IPS DF 6.9 (cell line): ENCODE data around the gene CPAMD8.

Experiments used
- DNase-seq: peaks from one replicate; pipeline ENCODE4 v3.0.0-alpha.2; 2013; ENCODE audit warnings: low read depth, low spot score
- H3K27ac ChIP-seq: one replicate; pipeline ENCODE4 v1.5.1; 2013; ENCODE audit warnings: low read length, control low read depth
- H3K27me3 ChIP-seq: 2 replicates; pipeline ENCODE4 v1.6.1; 2013; ENCODE audit warnings: mild to moderate bottlenecking, low read length; ENCODE audit not compliant: control insufficient read depth, insufficient read depth
- H3K36me3 ChIP-seq: 2 replicates; pipeline ENCODE4 v1.6.1; 2013; ENCODE audit warnings: low read length; ENCODE audit not compliant: control insufficient read depth, insufficient read depth
- H3K4me1 ChIP-seq: 2 replicates; pipeline ENCODE4 v1.6.1; 2013; ENCODE audit warnings: low read length; ENCODE audit not compliant: control insufficient read depth, insufficient read depth
- H3K4me3 ChIP-seq: 2 replicates; pipeline ENCODE4 v1.5.1; 2013; ENCODE audit warnings: mild to moderate bottlenecking, low read length
- H3K9me3 ChIP-seq: 2 replicates; pipeline ENCODE4 v1.6.1; 2013; ENCODE audit warnings: low read length, inconsistent platforms; ENCODE audit not compliant: control insufficient read depth, insufficient read depth
- WGBS: extraction: QIAGEN DNeasy Blood & Tissue Kit; methylation state at CpG from one replicate; pipeline ENCODE4 v1.1.7; 2013; ENCODE audit warnings: mixed read lengths, missing lambda C conversion rate; ENCODE audit not compliant: insufficient read length, insufficient coverage; 5-methylcytosine and 5-hydroxymethylcytosine counted together

CPAMD8 gene

DNA sequence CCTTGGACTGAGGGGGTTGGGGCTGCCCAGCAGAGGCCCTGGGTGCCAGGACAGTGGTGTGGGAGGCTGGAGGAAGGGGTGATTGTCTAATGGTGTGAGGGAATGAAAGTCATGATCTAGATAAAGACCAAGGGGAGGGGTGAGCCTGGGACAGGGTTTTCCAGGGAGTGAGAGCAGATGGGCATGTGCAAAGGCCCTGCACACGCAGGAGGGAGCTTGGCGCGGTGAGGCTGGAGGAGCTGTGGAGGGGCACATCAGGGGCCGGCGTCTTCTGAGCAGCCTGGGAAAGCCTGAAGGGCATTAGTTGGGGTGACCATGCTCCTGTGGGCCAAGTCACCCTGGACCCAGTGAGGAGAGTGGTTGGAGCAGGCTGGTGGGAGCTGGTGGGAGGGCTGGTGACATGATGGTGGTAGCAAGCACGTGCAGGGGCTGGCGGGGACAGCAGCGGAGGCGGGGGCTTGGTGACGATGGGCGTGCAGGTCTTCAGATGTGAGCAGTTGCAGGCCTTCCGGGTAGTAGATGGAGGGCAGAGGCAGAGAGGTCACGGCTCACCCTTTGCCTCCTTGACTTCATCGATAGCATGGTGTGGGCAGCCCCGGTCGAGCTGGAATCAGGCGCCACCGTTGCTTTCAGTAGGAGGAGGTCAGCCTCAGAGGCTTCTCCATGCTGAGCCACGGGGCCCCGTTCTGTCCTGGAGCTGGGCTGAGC is 158.0 kb downstream of the CPAMD8 start:
- Histone ChIP-seq H3K9me3 (no peaks in the 10 kb centered on the region), H3K4me3 (no peak overlapping the region), H3K36me3 (peaks cover 50% of the 10 kb centered on the region), H3K27ac (no peak overlapping the region), H3K27me3 (no peaks in the 10 kb centered on the region), H3K4me1 (no peaks in the 10 kb centered on the region)
- no CpG with 5 or more reads among the region's 20 CpGs for WGBS
- DNase-seq: no peak

DNA sequence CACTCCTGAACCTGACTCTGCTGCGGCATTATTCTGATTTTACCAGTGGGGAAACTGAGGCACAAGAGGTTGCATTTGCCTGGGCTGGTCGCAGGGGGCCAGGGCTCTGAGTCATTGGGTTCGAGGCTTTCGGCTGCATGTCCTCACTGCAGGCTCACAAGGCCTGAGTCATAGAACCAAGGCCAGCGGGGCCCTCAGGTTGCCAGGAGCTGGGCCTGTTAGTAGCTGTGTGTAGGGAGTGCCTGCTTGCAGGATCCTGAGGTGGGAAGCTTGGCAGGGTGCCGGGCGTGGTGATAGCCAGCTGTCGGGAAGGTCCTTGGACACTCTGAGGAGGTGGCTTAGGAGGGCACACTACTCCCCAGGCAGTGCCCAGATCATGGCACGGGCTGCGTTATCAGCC is 159.4 kb downstream of the CPAMD8 start:
- no peak for DNase-seq
- no peaks in the 10 kb centered on the region for H3K27me3 ChIP-seq
- H3K9me3 ChIP-seq: no peaks in the 10 kb centered on the region
- H3K36me3 ChIP-seq: peaks cover 54% of the 10 kb centered on the region
- H3K4me3 ChIP-seq: no peak overlapping the region
- WGBS: no CpG with 5 or more reads among the region's 10 CpGs
- H3K4me1 ChIP-seq: no peaks in the 10 kb centered on the region
- no peak overlapping the region for H3K27ac ChIP-seq

DNA sequence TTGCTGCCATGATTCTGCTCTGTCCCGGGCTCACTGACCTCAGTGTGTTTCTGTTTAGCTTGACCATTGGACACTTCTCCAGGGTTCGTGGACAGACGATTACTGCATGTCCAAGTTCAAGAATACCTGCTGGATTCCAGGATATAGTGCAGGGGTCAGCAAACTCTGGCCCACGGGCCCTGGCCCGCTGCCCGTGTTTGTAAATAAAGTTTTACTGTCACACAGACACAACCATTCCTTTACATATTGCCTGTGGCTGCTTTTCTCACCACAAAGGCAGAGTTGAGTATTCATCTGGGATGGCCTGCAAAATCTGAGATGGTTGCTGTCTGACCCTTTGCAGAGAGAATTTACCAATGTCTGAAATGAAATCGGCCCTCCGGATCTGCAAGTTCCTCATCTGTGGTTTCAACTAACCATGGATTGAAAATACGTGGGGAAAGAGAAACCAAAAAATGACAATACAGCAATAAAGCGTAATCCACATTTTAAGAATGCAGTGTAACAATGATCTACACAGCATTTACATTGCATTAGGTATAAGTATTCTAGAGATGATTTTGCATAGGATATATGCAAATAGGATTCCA is 163.7 kb downstream of the CPAMD8 start:
- H3K36me3 ChIP-seq: peaks cover 33% of the 10 kb centered on the region
- H3K27me3 ChIP-seq: no peaks in the 10 kb centered on the region
- H3K27ac ChIP-seq: no peak overlapping the region
- H3K4me3 ChIP-seq: no peak overlapping the region
- H3K9me3 ChIP-seq: no peaks in the 10 kb centered on the region
- no peak for DNase-seq
- WGBS: no CpG with 5 or more reads among the region's 10 CpGs
- no peaks in the 10 kb centered on the region for H3K4me1 ChIP-seq

DNA sequence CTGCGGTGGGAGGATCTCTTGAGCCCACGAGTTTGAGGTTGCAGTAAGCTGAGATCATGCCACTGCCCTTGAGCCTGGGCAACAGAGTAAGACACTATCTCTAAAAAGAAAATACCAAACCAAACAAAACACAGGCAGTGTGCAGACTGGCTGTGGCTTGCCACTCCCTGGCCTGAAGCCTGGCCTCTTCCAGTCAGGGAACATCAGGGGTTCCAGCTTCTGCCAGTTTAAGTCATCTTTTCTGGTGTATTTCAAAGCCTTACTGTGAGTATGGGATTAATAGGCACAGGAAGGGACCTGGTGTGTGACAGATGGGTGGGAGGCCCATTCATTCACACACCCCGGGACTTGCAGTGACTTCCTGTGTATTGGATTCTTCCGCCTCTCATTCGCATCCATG is 164.8 kb downstream of the CPAMD8 start:
- DNase-seq: no peak
- no peaks in the 10 kb centered on the region for H3K27me3 ChIP-seq
- no peaks in the 10 kb centered on the region for H3K4me1 ChIP-seq
- no CpG with 5 or more reads among the region's 5 CpGs for WGBS
- H3K9me3 ChIP-seq: no peaks in the 10 kb centered on the region
- H3K27ac ChIP-seq: no peak overlapping the region
- H3K4me3 ChIP-seq: no peak overlapping the region
- peaks cover 25% of the 10 kb centered on the region for H3K36me3 ChIP-seq

DNA sequence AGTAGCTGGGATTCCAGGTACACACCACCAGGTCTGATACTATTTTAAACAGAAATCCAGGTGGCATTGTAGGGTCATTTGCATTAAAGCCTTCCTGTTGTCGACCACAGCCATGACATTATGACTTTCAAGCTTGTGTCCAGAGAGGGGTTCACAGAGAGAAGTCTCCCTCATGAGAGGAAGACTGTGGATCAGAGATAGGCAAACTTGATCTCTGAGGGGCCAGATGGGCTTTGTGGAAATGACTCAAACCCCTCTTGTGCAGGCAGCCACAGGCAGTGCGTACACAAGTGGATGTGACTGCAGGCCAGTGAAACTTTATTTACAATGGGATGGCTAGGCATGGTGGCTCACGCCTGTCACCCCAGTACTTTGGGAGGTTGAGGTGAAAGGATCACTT is 165.6 kb downstream of the CPAMD8 start:
- H3K4me3 ChIP-seq: no peak overlapping the region
- no peaks in the 10 kb centered on the region for H3K4me1 ChIP-seq
- no CpG with 5 or more reads among the region's 3 CpGs for WGBS
- peaks cover 19% of the 10 kb centered on the region for H3K36me3 ChIP-seq
- no peak for DNase-seq
- no peaks in the 10 kb centered on the region for H3K27me3 ChIP-seq
- no peak overlapping the region for H3K27ac ChIP-seq
- no peaks in the 10 kb centered on the region for H3K9me3 ChIP-seq

DNA sequence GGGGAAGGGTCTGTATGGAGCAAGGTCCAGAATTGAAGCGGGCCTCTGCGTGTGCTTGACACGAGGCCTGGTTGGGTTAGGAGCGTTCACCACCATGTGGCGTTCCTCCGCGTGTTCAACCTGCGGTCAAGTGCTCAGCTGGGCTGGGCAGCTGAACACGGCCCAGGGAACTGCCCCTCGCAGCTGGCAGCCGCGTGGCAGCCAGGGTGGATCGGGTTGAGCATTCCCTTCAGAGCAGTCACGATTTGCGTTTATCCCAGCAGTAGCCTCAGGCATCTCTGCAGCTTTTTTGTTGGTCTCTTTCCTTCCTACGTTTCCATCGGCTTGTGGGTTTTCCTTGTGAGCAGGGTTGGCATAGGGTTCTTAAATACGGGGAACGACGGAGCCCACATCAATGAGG is 166.5 kb downstream of the CPAMD8 start:
- Histone ChIP-seq H3K9me3 (no peaks in the 10 kb centered on the region), H3K4me3 (no peak overlapping the region; the same call in 1 of the 2 replicates), H3K36me3 (peaks cover 12% of the 10 kb centered on the region), H3K27ac (no peak overlapping the region), H3K27me3 (no peaks in the 10 kb centered on the region), H3K4me1 (no peaks in the 10 kb centered on the region)
- no peak for DNase-seq
- no CpG with 5 or more reads among the region's 20 CpGs for WGBS

DNA sequence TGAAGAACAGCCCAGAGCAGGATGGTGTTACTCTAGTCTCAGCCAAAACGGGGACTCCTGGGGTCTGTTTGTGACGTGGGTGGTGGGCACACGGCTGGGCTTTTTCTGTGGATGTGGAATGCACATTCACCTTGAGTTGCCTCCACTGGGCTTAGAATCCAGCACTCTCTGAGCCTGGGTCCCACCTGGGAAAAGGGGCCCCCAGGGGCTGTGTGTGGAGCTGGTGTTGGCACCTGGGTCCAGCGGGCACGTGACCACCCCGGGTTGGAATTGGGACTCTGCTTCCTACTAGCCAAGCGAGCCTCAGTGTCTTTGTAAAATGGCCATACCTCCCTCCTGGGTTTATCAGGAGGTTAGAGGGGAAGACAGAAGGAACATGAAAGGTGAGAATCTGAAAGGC is 167.0 kb downstream of the CPAMD8 start:
- Histone ChIP-seq H3K27ac (no peak overlapping the region), H3K4me1 (no peaks in the 10 kb centered on the region), H3K4me3 (no peak overlapping the region), H3K9me3 (no peaks in the 10 kb centered on the region), H3K36me3 (peaks cover 11% of the 10 kb centered on the region), H3K27me3 (no peaks in the 10 kb centered on the region)
- no peak for DNase-seq
- WGBS: no CpG with 5 or more reads among the region's 7 CpGs

DNA sequence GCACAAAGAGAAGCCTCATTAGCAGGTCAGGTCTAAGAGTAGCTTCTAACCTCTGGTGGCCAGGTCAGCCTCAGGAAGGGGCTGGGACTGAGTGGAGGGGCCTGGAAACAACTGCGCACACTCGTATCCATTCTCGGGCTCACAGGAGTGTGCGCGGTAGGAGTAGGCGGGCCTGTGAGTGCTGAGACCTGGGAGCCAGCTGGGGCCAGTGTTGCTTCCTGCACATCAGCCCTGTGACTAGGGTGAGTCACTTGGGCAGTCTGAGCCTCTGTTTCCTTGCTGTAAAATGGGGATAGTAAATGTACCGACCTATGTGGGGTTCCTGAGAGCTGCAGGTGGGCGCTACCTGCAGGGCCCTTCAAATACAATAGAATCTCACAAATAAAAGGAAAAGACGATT is 170.5 kb downstream of the CPAMD8 start:
- no peaks in the 10 kb centered on the region for H3K9me3 ChIP-seq
- peaks cover 25% of the 10 kb centered on the region for H3K36me3 ChIP-seq
- no peaks in the 10 kb centered on the region for H3K4me1 ChIP-seq
- no peak for DNase-seq
- no CpG with 5 or more reads among the region's 9 CpGs for WGBS
- H3K27me3 ChIP-seq: no peaks in the 10 kb centered on the region
- no peak overlapping the region for H3K4me3 ChIP-seq
- H3K27ac ChIP-seq: no peak overlapping the region

DNA sequence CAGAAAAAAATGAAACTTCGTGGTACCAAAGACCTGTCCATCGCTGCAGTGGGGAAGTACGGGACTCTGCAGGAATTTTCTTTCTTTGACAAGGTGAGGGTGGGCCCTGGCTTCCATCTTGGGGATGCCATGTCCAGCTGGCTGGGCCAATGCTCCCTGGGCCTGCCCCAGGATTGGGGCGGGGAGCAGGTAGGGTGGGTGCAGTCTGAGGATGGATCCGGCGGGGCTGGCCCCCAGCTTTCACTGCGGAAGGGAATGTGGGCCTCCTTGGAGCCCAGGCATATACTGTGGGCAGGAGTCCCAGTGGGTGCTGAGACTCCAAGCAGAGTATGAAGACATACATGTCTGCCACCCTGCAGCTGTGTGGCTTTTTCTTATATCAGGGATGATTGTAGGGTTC is 173.5 kb downstream of the CPAMD8 start:
- peaks cover 32% of the 10 kb centered on the region for H3K36me3 ChIP-seq
- WGBS: no CpG with 5 or more reads among the region's 7 CpGs
- H3K9me3 ChIP-seq: no peaks in the 10 kb centered on the region
- no peak for DNase-seq
- H3K27me3 ChIP-seq: no peaks in the 10 kb centered on the region
- no peaks in the 10 kb centered on the region for H3K4me1 ChIP-seq
- no peak overlapping the region for H3K27ac ChIP-seq
- H3K4me3 ChIP-seq: no peak overlapping the region

DNA sequence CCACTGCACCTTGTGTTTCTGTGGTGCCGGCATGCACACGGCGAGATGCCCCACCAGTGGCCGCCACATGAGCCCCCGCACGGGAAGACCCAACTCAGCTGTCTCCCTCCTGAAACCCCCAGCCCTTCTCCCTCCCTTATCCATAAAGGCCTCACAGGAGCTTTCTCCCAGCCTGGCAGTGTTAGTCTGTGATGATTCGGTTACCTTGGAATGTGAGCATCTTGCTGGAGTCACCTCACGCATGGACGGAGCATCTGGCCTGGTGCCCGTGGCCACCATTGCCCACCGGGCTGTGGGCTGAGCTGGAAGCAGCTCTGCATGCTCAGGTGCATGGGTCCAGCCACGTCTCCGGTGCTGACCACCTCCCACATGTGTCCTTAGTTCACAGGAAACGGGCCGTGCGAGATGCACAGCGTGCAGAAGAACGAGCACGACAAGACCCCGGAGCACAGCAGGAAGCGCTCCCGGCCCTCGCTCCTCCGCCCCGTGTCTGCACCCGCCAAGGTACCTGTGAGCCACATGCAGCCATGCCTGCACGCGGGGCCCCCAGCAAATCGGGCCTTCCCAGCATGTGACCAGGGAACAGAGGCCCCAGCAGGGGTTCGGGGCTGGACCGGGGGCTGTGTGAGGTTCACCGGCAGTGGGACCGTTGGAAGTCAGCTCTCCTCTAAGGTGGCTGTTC is 175.4 kb downstream of the CPAMD8 start:
- H3K36me3 ChIP-seq: peaks cover 48% of the 10 kb centered on the region
- H3K27ac ChIP-seq: no peak overlapping the region
- no CpG with 5 or more reads among the region's 33 CpGs for WGBS
- no peaks in the 10 kb centered on the region for H3K9me3 ChIP-seq
- H3K4me3 ChIP-seq: no peak overlapping the region
- H3K4me1 ChIP-seq: no peaks in the 10 kb centered on the region
- DNase-seq: no peak
- H3K27me3 ChIP-seq: no peaks in the 10 kb centered on the region
